ENCODE results near the gene PTBP1.

The PTBP1 gene

DNA sequence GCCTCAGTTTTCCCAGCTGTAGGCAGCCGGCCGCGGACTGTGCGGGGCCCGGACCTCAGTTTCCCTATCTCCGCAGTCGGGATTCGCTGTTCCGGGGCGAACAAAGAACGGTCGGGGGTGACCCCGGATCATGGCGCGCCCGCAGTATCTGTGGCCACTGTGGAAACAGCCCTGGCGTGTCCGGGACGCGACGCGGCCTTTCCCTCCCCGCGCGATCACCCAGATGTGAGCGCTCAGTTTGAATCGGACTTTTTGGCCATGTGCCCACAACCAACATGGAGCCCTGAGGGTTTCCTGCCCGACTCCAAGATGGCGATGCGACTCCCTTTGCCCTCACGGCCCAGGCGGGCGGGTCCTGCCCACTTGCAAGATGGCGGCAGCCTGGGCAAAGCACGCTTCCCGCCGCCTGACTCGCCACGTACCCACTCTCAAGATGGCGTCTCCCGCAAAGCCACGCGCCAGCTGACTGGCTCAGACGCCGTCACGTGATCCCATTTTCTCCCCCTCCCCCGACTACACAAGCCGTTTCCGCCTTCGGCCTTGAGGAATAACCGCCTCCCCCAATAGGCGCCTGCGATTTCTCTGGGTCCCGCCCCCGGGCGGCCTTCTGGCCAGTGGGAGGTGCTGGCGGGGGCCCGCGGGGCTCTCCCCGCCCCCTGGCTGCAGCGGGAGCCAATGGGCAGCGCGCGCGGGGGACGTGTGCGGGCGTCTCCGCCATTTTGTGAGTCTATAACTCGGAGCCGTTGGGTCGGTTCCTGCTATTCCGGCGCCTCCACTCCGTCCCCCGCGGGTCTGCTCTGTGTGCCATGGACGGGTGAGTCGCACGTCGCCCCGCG lies at the start of gene PTBP1:
Gene PTBP1, plus strand, starts transcription at position 761 of the 836 bp plus-strand sequence. Its CDS starts 46 bp downstream, at position 807.
- FAIRE-seq = peak; percentile 90

DNA sequence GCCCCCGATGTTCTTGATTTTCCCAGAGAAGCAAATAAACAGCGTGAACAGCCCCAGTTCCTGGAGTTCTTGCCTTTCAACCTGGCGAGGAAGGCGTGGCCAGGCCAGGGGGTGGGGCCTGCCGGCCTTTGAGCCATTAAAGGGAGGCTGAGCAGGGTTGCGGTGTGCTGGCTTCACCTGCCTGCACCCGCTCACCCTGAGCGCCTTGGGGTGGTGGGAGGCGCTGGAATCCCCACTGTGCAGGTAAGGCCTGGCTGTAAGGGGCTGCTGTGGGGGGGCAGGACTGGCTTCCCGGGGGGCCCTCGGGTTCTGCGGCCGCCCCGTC lies 49.0 kb upstream of the PTBP1 start:
- FAIRE-seq = no peak

More for the DNA sequence above, at the start of gene PTBP1:
- peak; percentile 96 for DNase-seq (ENCODE audit: low spot score)

DNA sequence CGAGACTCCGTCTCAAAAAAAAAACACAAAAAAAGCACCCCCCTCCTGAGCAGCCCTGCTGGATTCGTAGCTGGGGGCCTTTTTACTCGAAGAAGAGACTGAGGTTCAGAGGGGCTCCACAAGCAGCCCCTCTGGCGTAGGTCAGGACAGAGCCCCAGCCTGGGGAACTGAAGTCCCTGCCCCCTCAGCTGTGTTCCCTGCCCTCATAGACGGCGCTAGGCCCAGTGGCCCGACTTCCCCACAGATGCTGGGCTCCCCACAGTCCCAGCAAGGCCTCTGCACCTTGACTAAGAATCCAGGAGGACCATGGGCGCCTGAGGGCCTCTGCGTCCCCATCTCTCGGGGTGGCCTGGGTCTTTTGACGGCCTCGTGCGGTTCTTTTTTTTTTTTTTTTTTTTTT lies 47.4 kb upstream of the PTBP1 start:
- no peak for FAIRE-seq

More for the DNA sequence above, 49.0 kb upstream of the PTBP1 start:
- no peak for DNase-seq (ENCODE audit: low spot score)

DNA sequence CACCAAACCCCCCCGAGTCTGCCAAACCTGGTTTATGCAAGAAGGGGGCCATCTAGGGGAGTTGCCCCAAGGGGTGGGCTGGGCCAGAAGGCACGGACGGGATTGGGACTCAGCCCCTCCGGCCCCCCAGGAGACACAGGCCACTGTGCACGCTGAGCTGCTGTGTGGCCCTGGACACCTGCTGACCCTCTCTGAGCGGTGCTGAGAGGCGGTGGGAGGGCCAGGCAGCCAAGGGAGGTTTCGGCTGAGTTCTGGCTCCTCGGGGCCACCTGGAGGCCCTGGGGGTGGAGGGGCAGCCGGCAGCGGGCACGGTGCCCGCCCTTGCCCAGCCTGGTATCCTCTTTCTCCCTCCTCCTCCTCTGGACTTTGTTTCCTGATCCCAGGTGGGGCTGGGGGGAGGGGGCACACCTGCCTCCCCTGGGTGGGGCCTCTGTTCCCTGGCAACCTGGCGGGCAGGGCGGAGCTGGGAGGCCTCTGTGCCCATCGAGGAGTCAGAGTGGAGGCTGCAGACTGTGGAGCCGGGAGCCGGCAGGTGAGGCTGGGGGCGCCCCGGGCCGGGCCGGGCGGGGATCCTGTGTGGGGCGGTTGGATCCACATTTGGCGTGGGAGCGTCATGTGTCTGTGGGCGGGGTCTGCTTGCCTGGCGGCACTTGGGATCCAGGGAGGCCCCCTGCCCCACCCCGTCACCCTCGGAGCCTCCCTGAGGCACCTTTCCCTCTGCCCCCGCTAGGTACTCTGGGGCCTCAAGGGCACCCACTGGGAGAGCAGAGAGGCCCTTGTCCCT lies 46.4 kb upstream of the PTBP1 start, which contains the start of gene MISP:
Gene MISP, plus strand, starts transcription at position 473 of the 784 bp plus-strand sequence. CDS start 5,835 bp downstream, outside the sequence.
- DNase-seq (ENCODE audit: low spot score) (peak; percentile 57), FAIRE-seq (no peak)

More for the DNA sequence above, 47.4 kb upstream of the PTBP1 start:
- no peak for DNase-seq (ENCODE audit: low spot score)

DNA sequence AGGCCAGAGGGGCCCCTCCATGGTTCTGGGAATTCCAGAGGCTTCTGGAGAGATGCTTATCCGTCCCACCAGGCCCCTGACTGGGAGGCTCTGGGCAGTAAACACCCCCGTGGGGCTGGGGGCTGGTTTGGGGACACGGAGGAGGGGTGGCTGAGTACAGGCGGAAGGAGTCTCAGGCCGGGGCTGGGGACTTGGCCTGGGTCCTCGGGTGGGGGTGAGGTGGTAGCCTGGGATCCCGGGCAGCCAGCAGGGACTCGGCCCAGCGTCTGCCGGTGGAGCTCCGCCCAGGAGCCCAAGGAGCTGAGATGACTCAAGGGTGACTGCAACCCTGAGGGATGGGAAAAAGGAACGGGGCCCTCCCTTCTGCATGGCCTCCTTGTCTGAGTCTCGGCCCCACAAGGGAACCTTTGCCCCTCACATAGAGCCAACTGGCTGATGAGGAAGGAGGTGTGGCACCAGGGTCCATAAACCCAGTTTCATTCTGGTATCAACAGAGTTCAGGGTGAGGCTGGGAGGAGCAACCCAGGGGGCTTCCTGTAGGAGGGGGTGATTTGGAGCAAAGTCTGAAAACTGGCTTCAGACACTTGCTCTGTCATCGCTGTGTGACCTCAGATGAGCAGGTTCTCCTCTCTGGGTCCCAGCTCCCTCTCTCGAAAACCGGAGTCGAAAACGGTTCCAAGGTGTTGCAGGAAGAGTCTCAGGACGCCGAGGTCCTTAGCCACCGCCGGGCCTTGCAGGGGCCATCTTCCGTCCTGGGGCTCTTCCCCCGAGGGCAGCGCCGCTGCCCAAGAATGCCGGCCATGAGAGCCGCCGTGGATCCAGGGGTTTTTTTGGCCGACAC lies 45.5 kb upstream of the PTBP1 start:
- no peak for FAIRE-seq
- peak; percentile 82 for DNase-seq (ENCODE audit: low spot score)

DNA sequence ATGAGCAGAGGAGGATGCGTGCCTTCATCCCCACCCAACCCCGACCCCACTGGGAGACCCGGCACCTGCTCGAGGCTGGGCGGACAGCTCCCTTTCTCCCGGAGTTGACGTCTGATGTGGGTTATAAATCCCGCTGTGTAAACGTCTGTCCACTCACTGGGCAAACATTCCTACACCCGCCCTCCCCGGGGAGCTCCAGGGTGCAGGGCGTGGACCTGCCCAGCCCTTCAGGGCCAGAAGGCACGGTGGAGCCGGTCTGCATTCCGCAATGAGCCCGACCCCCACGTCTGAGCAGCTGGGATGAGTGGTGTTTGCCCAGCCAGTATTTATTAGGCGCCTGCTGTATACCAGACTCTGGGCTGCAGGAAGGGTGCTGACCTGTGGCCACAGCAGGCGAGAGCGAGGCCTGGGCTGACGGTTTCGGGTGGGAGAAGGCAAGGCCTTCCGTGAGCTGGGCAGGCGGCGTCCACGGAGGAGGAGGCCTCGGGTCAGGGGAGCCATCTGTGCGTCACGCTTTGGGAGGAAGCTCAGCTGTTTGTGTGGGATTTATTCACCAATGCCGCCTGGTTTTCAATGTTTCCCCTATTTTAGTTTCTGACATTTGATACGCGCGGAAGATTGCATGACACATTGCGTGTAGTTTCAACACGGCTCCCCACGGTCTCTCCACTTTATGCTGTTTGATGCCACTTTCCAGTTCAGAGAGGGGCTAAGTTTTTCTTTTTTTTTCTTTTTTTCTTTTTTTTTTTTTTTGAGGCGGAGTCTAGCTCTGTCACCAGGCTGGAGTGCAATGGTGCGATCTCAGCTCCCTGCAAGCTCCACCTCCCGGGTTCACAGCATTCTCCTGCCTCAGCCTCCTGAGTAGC lies 44.4 kb upstream of the PTBP1 start:
- FAIRE-seq (peak; percentile 74), DNase-seq (ENCODE audit: low spot score) (peak; percentile 87)

DNA sequence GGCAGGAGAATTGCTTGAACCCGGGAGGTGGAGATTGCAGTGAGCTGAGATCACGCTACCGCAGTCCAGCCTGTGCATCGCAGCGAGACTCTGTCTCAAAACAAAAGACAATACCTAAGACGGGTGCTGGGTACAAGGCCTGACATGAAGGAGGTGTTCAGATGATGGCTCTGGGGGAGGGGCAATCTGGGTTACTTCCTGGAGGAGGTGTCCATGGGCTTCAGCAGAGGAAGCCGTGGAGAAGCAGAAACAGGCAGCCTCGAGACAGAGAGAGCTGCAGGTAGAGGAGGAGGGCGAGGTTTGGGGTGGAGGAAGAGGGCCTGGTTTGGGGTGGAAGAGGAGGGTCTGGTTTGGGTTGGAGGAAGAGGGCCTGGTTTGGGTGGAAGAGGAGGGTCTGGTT lies 42.7 kb upstream of the PTBP1 start:
- no peak for FAIRE-seq
- DNase-seq (ENCODE audit: low spot score) = no peak

DNA sequence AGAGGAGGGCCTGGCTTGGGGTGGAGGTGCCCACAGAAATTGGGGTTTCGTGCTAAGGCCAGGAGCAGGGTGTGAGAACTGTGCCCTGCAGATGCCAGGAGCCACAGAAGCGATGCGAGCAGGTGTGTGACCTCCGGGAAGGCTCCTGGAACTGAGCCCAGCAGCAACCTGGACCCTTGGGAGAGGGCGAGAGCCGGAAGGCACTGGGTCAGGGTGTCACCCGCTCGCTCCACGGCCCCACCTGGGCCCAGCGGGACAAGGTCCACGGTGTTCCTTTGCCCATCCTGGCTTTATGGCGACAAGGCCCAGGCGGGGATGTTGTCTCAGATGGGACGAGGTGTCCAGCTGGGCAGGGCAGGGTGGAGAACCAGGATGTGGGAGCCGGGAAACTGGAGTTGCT lies 42.2 kb upstream of the PTBP1 start:
- FAIRE-seq (no peak), DNase-seq (ENCODE audit: low spot score) (no peak)

DNA sequence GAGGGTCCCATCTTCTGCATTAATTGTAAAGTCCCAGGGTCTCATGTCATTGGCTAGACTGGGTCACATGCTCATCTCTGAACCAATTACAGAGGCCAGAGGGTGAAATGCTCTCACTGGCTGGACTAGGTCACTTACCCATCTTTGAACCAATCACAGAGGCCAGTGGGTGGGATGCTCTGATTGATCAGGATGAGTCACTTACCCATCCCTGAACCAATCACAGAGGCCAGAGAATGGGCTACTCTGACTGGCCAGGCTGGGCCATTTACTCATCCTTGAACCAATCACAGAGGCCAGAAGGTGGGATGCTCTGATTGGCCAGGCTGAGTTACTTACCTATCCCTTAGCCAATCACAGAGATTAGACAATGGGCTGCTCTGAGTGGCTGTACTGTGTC lies 41.0 kb upstream of the PTBP1 start:
- DNase-seq (ENCODE audit: low spot score) (no peak), FAIRE-seq (no peak)

DNA sequence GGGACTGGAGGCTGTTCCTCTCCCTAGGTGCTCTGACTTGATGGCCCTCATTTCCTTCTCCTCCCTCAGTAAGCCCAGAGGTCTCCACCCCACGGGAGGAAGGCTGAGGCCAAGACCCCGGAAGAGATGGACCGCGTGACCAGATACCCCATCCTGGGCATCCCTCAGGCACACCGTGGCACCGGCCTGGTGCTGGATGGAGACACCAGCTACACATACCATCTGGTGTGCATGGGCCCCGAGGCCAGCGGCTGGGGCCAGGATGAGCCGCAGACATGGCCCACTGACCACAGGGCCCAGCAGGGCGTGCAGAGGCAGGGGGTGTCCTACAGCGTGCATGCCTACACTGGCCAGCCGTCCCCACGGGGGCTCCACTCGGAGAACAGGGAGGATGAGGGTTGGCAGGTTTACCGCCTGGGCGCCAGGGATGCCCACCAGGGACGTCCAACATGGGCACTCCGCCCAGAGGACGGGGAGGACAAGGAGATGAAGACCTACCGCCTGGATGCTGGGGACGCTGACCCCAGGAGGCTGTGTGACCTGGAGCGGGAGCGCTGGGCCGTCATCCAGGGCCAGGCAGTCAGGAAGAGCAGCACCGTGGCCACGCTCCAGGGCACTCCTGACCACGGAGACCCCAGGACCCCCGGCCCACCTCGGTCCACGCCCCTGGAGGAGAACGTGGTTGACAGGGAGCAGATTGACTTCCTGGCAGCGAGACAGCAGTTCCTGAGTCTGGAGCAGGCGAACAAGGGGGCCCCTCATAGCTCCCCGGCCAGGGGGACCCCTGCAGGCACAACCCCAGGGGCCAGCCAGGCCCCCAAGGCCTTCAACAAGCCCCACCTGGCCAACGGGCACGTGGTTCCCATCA lies 40.2 kb upstream of the PTBP1 start:
- FAIRE-seq (no peak), DNase-seq (ENCODE audit: low spot score) (no peak)

DNA sequence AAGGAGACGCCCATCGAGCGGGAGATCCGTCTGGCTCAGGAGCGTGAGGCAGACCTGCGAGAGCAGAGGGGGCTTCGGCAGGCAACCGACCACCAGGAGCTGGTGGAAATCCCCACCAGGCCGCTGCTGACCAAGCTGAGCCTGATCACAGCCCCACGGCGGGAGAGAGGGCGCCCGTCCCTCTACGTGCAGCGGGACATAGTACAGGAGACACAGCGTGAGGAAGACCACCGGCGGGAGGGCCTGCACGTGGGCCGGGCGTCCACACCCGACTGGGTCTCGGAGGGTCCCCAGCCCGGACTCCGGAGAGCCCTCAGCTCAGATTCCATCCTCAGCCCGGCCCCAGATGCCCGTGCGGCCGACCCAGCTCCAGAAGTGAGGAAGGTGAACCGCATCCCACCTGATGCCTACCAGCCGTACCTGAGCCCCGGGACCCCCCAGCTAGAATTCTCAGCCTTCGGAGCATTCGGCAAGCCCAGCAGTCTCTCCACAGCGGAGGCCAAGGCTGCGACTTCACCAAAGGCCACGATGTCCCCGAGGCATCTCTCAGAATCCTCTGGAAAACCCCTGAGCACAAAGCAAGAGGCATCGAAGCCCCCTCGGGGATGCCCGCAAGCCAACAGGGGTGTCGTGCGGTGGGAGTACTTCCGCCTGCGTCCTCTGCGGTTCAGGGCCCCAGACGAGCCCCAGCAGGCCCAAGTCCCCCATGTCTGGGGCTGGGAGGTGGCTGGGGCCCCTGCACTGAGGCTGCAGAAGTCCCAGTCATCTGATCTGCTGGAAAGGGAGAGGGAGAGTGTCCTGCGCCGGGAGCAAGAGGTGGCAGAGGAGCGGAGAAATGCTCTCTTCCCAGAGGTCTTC lies 39.2 kb upstream of the PTBP1 start:
- FAIRE-seq = no peak

DNA sequence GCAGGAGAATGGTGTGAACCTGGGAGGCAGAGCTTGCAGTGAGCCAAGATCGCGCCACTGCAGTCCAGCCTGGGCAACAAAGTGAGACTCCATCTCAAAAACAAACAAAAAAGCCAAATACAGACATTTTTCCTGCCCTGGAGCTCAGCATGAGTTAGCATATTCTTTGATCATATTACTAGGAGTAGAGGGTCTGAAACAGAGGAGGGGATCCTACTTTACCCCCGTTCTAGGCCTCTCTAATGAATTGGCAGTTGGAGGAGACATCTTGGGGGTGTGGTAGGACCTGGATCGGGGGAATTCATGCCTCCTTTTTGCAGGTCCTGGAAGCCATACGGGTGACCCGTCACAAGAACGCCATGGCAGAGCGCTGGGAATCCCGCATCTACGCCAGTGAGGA lies 34.1 kb upstream of the PTBP1 start:
- DNase-seq (ENCODE audit: low spot score) (no peak), FAIRE-seq (no peak)

More for the DNA sequence above, 39.2 kb upstream of the PTBP1 start:
- no peak for DNase-seq (ENCODE audit: low spot score)

DNA sequence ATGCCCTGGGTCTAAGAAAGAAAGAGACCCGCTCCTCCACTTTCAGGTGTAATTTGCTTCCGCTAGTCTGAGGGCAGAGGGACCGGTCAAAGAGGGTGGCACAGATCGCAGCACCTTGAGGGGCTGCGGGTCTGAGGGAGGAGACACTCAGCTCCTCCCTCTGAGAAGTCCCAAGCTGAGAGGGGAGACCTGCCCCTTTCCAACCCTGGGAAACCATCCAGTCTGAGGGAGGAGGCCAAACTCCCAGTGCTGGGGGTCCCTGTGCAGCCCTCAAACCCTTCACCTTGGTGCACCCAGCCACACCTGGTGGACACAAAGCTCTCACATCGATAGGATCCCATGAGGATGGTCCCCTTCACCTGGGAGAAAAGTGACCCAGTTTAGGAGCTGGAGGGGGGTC lies 33.4 kb upstream of the PTBP1 start:
- no peak for DNase-seq (ENCODE audit: low spot score)
- no peak for FAIRE-seq

DNA sequence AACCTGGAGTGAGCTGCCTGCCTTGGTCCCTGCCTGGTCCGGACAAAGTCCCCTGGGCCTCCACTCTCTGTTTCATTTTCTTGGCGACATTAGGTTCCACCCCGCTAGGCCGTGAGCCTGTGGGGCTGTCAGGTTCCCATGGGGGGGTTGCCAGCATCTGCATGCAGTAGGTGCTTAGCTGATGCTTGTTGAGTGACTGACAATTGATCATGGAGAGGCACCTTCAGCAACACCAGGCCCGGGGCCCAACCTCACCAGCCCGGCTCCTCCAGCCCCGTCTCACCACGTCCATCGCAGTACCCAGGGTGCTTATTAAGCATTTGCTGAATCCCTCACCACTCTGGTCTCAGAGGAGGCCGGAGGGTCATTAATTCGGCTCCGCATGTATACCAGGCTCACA lies 33.0 kb upstream of the PTBP1 start:
- no peak for FAIRE-seq
- no peak for DNase-seq (ENCODE audit: low spot score)

DNA sequence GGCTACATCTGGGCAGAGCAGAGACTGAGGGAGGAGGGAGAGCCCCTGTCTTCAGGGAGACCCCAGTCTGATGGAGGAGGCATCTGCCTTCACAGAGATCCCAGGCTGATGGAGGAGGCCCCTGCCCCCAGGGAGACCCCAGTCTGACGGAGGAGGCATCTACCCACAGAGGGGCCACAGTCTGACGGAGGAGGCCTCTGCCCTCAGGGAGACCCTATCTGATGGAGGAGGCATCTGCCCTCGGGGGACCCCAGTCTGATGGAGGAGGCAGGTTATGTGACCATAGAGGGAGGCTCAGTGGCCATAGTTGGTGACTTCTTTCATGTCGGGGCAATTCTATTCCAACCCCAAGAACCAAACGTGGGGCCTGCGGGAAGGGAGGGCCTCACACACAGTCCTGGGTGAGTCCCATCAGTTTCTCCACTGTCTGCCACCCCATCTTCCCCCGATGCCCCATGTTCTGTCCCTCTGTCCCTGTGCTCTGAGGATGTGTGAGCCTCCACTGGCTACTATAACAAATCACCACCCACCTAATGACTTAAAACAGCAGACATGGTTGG lies 32.0 kb upstream of the PTBP1 start:
- FAIRE-seq = no peak
- no peak for DNase-seq (ENCODE audit: low spot score)

DNA sequence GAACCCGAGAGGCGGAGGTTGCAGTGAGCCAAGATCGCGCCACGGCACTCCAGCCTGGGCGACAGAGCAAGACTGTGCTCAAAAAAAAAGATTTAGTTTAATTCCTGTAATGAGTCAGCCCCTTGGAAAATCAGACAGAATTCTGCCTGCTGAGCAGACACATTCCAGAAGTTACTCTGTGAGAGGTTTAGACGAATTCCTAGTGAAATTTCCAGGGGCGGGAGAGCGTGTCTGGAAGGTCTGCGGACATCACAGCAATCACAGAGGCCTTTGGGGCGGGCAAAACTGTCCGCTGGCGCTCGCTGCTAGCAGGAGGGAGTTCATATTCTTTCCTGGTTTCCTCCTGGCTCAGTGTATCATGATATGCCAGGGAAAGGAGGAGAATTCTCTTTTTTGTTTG lies 28.8 kb upstream of the PTBP1 start:
- FAIRE-seq (no peak), DNase-seq (ENCODE audit: low spot score) (peak; percentile 49)

DNA sequence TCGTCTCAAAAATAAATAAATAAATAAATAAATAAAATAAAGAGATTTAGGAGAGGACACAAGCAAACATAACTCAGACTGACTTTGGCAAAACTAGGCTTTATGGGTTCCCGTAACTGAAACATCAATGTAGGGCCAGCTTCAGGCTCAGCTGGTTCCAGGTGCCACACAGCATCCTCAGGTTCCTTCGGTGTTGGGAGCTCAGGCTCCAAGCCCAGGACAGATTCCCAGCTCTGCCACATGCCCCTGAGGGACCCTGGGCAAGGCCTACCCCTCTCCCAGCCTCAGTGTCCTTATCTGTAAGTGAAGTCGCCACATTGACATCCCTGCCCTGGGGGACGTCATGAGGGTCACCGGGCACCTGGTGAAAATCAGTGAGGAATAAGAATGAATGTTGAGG lies 27.6 kb upstream of the PTBP1 start:
- FAIRE-seq = no peak
- DNase-seq (ENCODE audit: low spot score) = no peak

DNA sequence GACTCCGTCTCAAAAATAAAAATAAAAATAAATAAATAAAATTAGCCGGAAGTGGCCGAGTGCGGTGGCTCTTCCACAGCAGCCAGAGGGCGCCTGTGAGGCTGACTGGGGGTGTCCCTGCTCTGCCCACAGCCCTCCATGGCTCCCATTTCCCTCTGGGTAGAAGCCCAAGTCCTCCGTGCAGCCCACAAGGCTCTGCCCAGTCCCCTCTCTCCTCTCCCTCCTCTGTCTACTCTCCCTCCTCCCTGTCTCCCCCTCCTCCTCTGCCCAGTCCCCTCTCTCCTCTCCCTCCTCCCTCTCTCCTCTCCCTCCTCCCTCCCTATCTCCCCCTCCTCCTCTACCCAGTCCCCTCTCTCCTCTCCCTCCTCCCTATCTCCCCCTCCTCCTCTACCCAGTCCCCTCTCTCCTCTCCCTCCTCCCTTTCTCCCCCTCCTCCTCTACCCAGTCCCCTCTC lies 25.9 kb upstream of the PTBP1 start:
- DNase-seq (ENCODE audit: low spot score) (peak; percentile 46), FAIRE-seq (no peak)
